Activated T-cell treated with anti-CD3 and anti-CD28 coated beads for 4 hours (primary cell): ENCODE results near the gene CUBN.

Experiments
- DNase-seq: peaks from one replicate; pipeline ENCODE4 v3.0.0-alpha.2; 2020

The CUBN gene

GRCh38 chr10:16984242-16984641, 145.4 kb downstream of the CUBN start:
- DNase-seq, result no peak

DNA sequence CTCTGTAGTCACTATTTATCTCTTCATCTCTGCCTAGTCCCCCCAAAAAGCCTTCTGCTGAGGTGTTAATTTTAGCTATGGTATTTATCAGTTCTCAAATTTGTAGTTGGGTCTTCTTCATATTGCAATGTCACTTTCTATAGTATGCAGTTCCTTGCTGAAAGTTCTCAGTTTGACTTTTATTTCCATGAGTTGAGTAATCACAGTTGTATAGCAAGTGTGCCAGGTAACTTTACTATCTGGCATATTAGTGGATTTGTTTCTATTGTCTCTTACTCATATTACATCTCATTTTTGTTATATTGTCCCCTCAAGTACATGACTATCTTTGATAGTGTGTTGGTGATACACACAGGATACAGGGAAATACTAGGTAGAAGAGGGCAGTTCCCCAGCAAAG, 152.8 kb downstream of the CUBN start:
- no peak for DNase-seq

DNA sequence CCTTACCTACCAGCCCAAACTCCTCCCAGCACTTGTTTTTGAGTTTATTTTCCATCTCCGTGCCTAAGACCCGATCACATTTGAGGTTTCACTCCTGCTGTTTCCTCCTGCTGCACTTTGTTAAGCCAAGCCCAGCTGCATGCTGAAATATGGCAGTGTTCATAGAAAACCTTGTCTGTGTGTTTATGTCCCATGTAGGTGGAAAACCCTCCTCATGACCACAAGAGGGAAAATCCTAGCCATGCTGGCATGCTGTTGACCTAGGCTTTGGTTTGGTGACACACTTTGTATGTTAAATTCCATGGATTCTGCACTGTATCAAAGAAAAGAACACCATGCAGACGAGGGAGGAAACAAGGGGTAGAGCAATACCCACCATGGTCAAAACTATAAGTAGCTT, 154.4 kb downstream of the CUBN start:
- no peak for DNase-seq

DNA sequence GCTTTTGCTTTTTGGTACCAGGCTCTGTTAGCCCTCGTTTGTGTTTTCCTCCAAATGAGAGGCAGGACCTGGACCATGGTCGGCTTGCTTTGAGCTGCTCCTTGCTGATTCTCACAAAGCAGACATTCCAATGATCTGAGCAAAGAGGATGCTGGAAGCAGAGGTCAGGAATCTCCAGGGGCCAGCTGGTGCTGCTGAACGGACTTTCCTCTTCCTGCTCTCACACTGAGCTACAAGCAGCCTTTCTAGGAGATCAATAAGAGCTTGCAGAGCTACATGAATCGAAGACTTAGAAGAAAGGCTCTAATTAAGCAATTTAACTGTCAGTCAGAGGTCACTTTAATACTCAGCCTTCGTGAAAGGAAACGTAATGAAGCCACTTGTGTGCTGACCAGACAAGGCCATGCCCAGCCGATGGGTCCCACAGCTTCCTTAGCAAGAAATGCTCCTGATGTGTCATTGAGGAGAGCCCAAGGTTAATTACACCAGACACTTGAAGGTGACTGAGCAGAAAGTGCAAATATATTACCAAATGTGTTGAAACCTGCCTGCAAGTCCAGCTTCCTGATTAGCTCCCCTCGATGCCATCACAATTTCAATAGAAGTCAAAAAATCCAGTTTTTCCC, 161.1 kb downstream of the CUBN start:
- no peak for DNase-seq

GRCh38 chr10:16967866-16968415, 161.7 kb downstream of the CUBN start:
- no peak for DNase-seq

DNA sequence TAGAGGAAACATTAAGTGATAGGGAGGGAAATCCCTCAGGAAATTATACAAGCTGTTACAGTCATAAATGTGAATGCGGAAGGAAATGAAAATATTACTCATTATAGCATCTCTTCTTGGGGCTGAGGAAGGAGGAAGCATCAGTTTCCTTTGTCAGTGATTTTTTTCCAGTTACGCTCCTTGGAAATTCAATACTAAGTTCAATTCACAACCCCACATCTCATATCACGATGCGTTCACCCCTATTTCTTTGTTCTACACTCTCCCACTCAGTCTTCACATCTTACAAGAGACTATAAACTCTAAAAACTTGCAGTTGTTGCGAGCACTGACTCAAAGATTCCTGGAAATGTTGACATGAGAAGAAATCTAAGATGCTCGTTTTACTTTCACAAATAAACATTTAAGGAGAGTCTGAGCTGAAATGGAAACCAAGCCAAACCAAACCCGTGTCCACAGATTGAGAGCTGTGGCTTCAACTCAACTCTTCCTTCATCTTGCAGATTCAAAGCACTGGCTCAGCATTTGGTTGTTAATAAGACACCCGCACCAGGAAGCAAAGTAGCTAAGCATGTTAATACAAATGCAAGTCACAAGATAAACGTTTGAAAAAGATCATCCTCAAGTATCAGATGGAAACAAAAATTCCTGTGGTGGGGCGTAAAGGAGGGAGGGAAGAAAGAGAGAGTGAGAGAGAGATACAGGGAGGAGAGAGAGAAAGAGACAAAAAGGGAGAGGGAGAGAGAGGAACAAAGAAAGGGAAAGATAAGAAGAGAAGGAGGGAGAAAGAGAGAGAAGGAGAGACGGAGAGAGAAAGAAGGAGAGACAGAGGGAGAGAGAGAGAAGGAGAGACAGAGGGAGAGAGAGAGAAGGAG, 162.4 kb downstream of the CUBN start:
- no peak for DNase-seq

- DNase-seq, result no peak
Observed at GRCh38 chr10:16965740-16966447, 163.7 kb downstream of the CUBN start.

DNA sequence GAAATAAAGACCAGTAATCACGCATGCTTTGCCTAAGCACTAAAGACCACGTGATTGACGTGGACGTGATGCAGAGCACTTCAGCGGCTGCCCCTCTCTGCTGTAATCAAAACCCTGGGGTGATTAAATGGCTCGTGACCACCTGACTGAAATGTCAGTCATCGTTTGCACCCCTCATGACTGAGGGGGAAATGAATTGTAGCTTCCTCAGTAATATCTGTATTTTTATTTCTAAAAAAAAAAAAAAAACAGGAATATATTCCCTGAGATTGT, 164.3 kb downstream of the CUBN start:
- no peak for DNase-seq

DNA sequence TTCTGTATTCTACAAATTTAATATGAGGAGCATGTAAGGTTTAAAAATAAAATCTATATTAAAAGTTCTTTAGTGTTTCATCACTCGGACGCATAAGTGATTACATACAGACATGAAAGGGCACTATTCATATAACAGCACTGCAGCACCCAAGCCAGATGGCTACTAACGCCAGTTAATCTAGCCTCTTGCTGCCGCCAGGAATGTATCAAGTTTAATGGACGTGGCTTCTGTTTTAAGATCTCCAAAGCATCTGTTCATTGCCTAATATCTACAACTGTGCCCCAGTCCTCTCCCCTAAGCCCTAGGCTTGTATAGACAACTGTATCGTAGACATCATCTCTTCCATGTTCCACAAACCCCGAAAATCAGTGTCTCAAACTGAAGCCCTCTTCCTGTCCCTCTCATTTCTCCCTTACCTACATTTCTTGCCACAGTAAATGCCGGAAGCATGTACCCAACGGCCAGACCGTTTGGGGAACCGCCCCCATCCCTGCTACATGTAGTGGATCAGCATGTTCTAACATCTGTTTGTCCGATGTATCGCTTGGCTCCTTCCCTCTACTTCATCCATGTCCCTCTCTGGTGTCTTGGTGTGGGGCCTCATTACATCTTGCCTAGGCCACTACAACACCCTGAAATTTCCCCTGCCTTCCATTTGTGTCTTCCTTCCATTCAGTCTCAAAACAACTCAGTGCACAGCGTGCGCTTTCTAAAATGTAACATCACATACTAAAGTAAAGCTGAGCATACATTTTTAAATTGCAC, 164.9 kb downstream of the CUBN start:
- no peak for DNase-seq

DNA sequence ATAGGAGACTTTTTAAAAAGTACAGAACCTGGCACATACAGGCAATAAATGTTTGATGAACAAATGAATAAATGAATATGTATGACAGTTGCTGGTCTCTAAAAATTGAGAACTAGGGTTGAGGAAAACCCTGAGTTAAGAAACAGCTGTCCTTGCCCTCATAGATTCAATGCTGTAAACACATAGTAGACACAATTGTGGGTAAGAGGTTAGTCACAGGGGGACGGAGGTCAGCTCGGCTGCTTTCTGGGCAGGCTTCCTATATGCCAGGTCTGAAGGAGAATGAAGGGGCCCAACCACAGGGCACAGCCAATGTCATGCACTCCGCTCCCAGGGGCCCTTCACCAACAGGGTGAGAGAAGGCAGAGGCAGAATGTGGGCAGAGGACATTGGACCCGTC, 169.1 kb downstream of the CUBN start:
- no peak for DNase-seq

DNA sequence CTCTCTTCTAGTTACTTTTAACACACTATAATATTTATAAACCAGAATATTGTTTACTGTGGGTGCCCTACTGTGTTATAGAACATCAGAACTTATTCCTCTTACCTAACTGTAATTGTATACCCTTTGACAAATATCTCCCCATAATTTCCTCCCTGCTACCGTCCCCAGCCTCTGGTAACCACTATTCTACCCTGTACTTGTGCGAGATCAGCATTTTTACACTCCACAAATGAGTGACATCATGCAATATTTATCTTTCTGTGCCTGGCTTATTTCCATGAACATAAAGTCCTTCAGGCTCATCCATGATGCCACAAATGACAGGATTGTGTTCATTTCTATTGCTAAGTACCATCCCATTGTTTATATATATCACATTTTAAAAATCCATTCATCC, 172.6 kb downstream of the CUBN start:
- DNase-seq, result no peak

GRCh38 chr10:16954280-16955030, 175.2 kb downstream of the CUBN start:
- DNase-seq, result no peak

DNA sequence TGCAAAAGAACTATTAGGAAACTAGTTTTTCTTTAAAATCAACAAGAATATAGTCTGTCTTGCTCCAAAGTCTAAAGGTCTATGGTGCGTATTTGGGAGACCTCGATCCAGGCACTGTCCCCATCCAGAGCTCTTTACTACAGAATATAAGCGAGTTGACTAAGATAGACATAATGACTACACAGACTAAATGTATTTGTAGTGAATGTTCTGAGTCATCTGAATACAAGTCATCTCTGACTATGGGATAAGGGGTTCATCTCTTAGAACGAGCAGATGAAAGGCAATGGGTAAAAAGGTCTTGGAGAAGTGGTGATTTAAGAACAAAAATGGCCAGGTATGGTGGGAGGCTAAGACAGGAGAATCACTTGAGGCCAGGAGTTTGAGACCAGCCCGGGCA, 176.3 kb downstream of the CUBN start:
- no peak for DNase-seq

- DNase-seq, result no peak
Observed at GRCh38 chr10:16952610-16953009, 177.0 kb downstream of the CUBN start.

GRCh38 chr10:16952080-16952479, 177.5 kb downstream of the CUBN start:
- no peak for DNase-seq

DNA sequence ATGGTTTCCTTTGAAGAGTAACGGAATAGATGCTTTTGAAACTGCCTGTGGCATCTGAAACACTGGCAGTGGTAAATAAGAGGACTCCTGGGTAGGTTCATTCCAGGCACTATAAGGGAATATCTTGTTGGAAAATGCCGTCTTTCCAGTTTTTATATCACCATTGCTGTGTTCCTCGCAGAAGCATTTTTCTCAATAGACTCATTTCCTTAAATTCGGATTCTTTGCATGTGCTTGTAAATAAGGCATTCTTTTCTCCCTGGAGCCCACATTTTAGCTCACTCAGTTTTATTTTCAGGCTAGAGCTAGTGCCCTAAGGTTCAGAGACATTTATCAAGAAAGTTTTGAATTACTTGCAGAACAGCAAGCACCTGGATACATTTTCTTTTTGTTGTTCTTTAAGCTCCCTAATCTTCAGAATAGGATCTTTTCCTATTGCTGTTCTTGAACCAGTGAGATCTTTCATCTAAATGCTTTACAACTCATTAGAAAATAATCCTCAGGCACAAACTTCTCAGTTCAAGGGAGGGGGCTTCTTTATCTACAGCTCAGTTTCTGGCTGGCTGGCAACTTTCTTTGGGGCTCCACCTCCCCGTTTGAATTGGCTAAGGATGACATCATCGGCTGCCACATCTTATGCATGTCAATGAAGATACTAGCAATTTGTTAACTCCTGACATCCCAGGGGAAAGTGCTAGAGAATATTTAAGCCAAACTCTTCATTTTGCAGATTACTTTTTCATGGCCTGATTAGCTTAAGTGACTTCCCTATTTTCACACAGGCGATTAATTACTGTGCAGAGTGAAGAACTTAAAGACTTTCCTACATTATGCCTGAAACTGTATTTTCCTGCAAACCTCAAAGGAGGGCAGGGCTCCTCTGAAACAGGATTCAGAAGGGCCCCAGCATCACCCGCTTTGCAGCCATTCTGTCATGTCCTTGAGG, 178.7 kb downstream of the CUBN start:
- no peak for DNase-seq

- no peak for DNase-seq
Observed at GRCh38 chr10:16949816-16950215, 179.8 kb downstream of the CUBN start.

GRCh38 chr10:16948361-16948760, 181.2 kb downstream of the CUBN start:
- no peak for DNase-seq

GRCh38 chr10:16947069-16947468, 182.5 kb downstream of the CUBN start:
- DNase-seq, result no peak

- no peak for DNase-seq
Observed at GRCh38 chr10:16945593-16945992, 184.0 kb downstream of the CUBN start.

DNA sequence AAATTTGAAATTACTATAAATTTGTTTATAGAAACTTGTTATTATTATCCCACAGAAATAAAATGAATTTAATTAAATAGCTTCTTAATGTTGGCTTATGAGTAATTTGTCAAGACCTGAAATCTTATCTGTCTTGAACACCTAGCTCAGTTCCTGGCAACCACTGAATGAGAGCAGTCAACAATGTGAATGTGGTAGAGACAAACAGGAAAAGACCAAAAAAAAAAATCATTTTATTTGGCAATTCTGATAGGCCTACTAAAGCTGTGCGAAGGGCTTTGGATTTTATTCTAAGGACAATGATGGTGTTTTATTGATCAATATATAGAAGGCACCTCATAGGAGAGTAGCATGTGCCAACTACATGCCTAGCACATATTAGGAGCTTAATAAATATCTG, 184.6 kb downstream of the CUBN start:
- DNase-seq, result no peak
